Thoracic aorta (tissue), 2 donors: Measurements from ENCODE around the gene UGCG. TPM values are rescaled to one million over a fixed set of nuclear protein-coding genes. Genes with fewer than 3 reads are reported as not detected.

Source experiments
- ATAC-seq: fragments of 150-250 bp; one replicate; pipeline ENCODE4 v1.8.0; 2017; ENCODE audit warnings: low read depth; ENCODE audit not compliant: insufficient number of reproducible peaks, low FRiP score
- DNase-seq: peaks from one replicate; pipeline ENCODE4 v3.0.0-alpha.2; 2020; ENCODE audit warnings: low spot score
- H3K27ac ChIP-seq, 2 donors: fragments of 200-600 bp; sonication (generic); 1 replicate in 1 of 2; 2 replicates in 1 of 2; pipeline ENCODE4 v1.5.1; 2016; ENCODE audit warnings: mild to moderate bottlenecking in 2 of 2, moderate library complexity in 2 of 2
- H3K27me3 ChIP-seq: fragments of 200-600 bp; sonication (generic); replicated peaks from 2 replicates; pipeline ENCODE4 v1.6.0; 2016; ENCODE audit warnings: mild to moderate bottlenecking; ENCODE audit not compliant: insufficient read depth
- H3K36me3 ChIP-seq: fragments of 200-600 bp; sonication (generic); one replicate; pipeline ENCODE4 v1.5.1; 2016
- H3K4me1 ChIP-seq, 2 donors: fragments of 200-600 bp; sonication (generic); 1 replicate in 1 of 2; 2 replicates in 1 of 2; pipeline versions ENCODE4 v1.5.1 to v1.6.0; 2016; ENCODE audit warnings: low read depth in 2 of 2, mild to moderate bottlenecking in 1 of 2; ENCODE audit not compliant: control insufficient read depth in 1 of 2
- H3K4me3 ChIP-seq: fragments of 200-600 bp; sonication (generic); 2 replicates; pipeline ENCODE4 v1.5.1; 2016; ENCODE audit warnings: mild to moderate bottlenecking
- H3K9me3 ChIP-seq: fragments of 200-600 bp; sonication (generic); 2 replicates; pipeline ENCODE4 v1.5.1; 2016
- total RNA-seq, 2 donors: library from RNA; depleted of rRNA; stranded (reverse); fragments of >200 nt; gene quantifications; one replicate each; pipeline versions ENCODE4 v1.1.0 to v1.2.3, GENCODE V29; 2016
- TF ChIP-seq, protein P1 (sequence below): fragments of 200-600 bp; sonication (generic); IDR thresholded peaks from one replicate; pipeline ENCODE4 v1.5.1; 2019; ENCODE audit warnings: antibody characterized with exemption

The UGCG gene
- total RNA-seq, 2 donors from 2014 or later, result 17.9 to 87.8 TPM

DNA sequence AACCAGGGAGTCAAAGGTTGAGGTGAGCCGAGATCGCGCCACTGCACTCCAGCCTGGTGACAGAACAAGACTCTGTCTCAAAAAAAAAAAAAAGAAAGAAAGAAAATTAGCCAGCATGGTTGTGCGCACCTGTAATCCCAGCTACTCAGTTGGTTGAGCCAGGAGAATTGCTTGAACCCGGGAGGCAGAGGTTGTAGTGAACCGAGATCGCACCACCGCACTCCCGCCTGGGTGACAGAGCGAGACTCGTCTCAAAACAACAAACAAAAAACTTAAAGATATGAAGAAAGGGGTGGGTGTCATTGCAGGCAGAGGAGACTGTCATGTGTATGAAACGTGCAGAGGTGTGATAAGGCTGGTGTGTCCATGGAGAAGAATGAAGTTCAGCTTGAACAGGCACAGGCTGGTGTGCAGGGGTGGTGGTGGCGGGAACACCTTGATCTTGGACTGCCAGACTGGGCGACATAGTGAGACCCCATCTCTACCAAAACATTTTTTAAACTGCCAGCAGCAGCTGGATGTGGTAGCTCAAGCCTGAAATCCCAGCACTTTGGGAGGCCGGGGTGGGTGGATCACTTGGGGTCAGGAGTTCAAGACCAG is 69.6 kb downstream of the UGCG start:
- no peaks in the 10 kb centered on the region for H3K27me3 ChIP-seq
- TF ChIP-seq, protein P1, sequence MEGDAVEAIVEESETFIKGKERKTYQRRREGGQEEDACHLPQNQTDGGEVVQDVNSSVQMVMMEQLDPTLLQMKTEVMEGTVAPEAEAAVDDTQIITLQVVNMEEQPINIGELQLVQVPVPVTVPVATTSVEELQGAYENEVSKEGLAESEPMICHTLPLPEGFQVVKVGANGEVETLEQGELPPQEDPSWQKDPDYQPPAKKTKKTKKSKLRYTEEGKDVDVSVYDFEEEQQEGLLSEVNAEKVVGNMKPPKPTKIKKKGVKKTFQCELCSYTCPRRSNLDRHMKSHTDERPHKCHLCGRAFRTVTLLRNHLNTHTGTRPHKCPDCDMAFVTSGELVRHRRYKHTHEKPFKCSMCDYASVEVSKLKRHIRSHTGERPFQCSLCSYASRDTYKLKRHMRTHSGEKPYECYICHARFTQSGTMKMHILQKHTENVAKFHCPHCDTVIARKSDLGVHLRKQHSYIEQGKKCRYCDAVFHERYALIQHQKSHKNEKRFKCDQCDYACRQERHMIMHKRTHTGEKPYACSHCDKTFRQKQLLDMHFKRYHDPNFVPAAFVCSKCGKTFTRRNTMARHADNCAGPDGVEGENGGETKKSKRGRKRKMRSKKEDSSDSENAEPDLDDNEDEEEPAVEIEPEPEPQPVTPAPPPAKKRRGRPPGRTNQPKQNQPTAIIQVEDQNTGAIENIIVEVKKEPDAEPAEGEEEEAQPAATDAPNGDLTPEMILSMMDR, result no peak
- no peaks in the 10 kb centered on the region for H3K36me3 ChIP-seq
- no peak overlapping the region for H3K27ac ChIP-seq
- ATAC-seq (no peak), DNase-seq (no peak)
- H3K4me1 ChIP-seq, result no peaks in the 10 kb centered on the region
- no peaks in the 10 kb centered on the region for H3K9me3 ChIP-seq
- H3K4me3 ChIP-seq, result no peak overlapping the region

DNA sequence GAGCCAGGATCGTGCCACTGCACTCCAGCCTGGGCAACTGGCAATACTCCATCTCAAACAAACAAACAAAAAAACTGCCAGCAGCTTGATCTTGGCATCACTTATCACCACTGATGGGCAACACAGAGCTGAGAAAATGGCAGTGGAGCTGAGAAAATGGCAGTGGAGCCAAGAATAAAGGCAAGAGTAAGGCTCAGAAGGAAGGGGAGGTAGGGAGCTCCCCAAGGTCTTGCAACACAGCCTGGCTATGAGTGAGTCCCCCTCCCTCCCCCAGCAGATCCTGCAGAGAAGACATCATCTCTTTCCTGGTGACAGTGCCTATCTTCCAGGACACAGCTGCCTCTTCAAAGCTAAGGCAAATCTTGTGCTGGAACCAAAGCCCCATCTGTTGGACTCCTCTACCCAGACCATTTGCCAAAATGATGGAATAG is 70.3 kb downstream of the UGCG start:
- Histone ChIP-seq H3K4me3 (no peak overlapping the region), H3K36me3 (no peaks in the 10 kb centered on the region), H3K9me3 (no peaks in the 10 kb centered on the region), H3K27me3 (no peaks in the 10 kb centered on the region), H3K4me1 (no peaks in the 10 kb centered on the region), H3K27ac (no peak overlapping the region)
- no peak for DNase-seq
- TF ChIP-seq, protein P1, result no peak
- no peak for ATAC-seq

DNA sequence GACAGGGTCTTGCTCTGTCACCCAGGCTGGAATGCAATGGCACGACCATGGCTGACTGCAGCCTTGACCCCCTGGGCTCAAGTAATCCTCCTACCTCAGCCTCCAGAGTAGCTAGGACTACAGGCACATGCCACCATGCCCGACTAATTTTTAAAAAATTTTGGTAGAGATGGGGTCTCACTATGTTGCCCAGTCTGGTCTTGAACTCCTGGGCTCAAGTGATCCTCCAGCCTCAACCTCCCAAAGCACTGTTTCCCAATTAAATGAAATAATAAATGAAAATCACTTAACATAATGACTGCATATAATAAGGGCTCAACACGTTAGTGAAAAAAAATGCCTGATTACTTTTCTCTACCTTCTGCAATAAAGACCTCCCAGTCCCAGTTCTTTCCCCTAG is 71.0 kb downstream of the UGCG start:
- Histone ChIP-seq H3K4me3 (no peak overlapping the region), H3K27me3 (no peaks in the 10 kb centered on the region), H3K9me3 (no peaks in the 10 kb centered on the region), H3K27ac (no peak overlapping the region), H3K4me1 (no peaks in the 10 kb centered on the region), H3K36me3 (no peaks in the 10 kb centered on the region)
- TF ChIP-seq, protein P1, result no peak
- ATAC-seq (no peak), DNase-seq (no peak)

DNA sequence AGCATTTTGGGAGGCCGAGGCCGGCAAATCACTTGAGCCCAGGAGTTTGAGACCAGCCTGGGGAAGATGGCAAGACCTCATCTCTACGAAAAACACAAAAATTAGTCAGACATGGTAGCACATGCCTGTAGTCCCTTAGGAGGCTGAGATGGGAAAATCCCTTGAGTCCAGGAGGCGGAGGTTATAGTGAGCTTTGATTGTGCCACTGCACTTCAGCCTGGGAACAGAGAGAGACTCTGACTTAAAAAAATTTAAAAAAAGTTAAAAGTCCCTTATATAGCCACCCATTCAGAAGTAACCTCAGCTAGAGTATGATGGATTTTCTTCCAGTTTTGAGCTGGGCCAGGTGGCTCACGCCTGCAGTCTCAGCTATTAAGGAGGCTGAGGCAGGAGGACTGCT is 72.4 kb downstream of the UGCG start:
- DNase-seq (no peak), ATAC-seq (no peak)
- no peaks in the 10 kb centered on the region for H3K4me1 ChIP-seq
- H3K36me3 ChIP-seq, result no peaks in the 10 kb centered on the region
- H3K27ac ChIP-seq, result no peak overlapping the region
- H3K9me3 ChIP-seq, result no peaks in the 10 kb centered on the region
- no peaks in the 10 kb centered on the region for H3K27me3 ChIP-seq
- H3K4me3 ChIP-seq, result no peak overlapping the region
- TF ChIP-seq, protein P1, result no peak

DNA sequence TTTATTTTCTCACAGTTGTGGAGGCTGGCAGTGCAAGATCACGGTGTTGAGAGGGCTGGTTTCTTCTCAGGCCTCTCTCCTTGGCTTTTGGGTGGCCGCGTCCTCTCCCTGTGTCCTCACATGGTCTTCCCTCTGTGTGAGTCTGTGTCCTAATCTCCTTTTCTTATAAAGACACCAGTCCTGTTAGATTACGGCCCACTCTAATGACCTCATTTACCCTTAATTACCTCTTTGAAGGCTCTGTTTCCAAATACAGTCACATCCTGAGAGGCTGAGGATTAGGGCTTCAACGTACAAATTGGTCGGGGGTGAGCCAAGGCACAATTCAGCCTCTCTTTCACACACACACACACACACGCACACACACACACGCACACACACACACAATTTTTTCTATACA is 73.0 kb downstream of the UGCG start:
- Histone ChIP-seq H3K9me3 (no peaks in the 10 kb centered on the region), H3K4me1 (no peaks in the 10 kb centered on the region), H3K36me3 (no peaks in the 10 kb centered on the region), H3K27ac (no peak overlapping the region), H3K4me3 (no peak overlapping the region), H3K27me3 (no peaks in the 10 kb centered on the region)
- DNase-seq (no peak), ATAC-seq (no peak)
- TF ChIP-seq, protein P1, result no peak
